A673 (cell line): ENCODE results near the gene C4B.
"Not testable (repeated sequence)": the region's sequence is repeated elsewhere in the genome, so short reads cannot be mapped to it uniquely, and the experiment has no call there.

Source experiments
- EZH2 ChIP-seq: fragments of 200-600 bp; sonication (generic); IDR thresholded peaks from 2 replicates; pipeline ENCODE4 v1.6.1; 2017; ENCODE audit warnings: borderline replicate concordance, low read depth, mild to moderate bottlenecking, mixed read lengths, antibody characterized with exemption, low read length; ENCODE audit not compliant: poor library complexity, severe bottlenecking
- TF ChIP-seq, protein P1 (sequence below): fragments of 300-800, 200-600 bp; sonication (generic); conservative IDR thresholded peaks from 2 replicates; pipeline ENCODE4 v1.5.1; 2017; ENCODE audit warnings: low read depth, mild to moderate bottlenecking, antibody characterized with exemption, low read length, moderate library complexity, mixed read lengths

DNA sequence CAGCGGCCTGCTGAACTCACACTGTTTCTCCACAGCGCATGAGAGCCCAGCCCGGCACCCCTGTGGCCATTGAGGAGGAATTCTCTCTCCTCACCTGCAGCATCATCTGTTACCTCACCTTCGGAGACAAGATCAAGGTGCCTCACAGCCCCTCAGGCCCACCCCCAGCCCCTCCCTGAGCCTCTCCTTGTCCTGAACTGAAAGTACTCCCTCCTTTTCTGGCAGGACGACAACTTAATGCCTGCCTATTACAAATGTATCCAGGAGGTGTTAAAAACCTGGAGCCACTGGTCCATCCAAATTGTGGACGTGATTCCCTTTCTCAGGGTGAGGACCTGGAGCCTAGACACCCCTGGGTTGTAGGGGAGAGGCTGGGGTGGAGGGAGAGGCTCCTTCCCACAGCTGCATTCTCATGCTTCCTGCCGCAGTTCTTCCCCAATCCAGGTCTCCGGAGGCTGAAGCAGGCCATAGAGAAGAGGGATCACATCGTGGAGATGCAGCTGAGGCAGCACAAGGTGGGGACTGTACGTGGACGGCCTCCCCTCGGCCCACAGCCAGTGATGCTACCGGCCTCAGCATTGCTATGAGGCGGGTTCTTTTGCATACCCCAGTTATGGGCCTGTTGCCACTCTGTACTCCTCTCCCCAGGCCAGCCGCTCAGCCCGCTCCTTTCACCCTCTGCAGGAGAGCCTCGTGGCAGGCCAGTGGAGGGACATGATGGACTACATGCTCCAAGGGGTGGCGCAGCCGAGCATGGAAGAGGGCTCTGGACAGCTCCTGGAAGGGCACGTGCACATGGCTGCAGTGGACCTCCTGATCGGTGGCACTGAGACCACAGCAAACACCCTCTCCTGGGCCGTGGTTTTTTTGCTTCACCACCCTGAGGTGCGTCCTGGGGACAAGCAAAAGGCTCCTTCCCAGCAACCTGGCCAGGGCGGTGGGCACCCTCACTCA lies 25.0 kb downstream of the C4B start:
- TF ChIP-seq, protein P1, sequence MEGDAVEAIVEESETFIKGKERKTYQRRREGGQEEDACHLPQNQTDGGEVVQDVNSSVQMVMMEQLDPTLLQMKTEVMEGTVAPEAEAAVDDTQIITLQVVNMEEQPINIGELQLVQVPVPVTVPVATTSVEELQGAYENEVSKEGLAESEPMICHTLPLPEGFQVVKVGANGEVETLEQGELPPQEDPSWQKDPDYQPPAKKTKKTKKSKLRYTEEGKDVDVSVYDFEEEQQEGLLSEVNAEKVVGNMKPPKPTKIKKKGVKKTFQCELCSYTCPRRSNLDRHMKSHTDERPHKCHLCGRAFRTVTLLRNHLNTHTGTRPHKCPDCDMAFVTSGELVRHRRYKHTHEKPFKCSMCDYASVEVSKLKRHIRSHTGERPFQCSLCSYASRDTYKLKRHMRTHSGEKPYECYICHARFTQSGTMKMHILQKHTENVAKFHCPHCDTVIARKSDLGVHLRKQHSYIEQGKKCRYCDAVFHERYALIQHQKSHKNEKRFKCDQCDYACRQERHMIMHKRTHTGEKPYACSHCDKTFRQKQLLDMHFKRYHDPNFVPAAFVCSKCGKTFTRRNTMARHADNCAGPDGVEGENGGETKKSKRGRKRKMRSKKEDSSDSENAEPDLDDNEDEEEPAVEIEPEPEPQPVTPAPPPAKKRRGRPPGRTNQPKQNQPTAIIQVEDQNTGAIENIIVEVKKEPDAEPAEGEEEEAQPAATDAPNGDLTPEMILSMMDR, result not testable (repeated sequence)
- not testable (repeated sequence) for TF ChIP-seq EZH2
